B cell (primary cell): Measurements from ENCODE around the gene C17orf50.

Experiments
- CTCF ChIP-seq: fragments of 200-600 bp; IDR thresholded peaks from one replicate; pipeline ENCODE4 v1.8.0; 2022; ENCODE audit warnings: antibody characterized with exemption, mild to moderate bottlenecking
- EZH2 ChIP-seq: IDR thresholded peaks from 2 replicates; pipeline ENCODE4 v1.6.1; 2012; ENCODE audit warnings: borderline replicate concordance, low read depth, mild to moderate bottlenecking, moderate library complexity, low read length; ENCODE audit not compliant: insufficient read depth, poor library complexity, severe bottlenecking

GRCh38 chr17:35790841-35791240 is 30.2 kb downstream of the C17orf50 start:
- TF ChIP-seq CTCF: no peak
- TF ChIP-seq EZH2: no peak
